Dermis microvascular lymphatic vessel endothelial cell (primary cell): ENCODE data around the gene PIM3. TPM values are rescaled to one million over a fixed set of nuclear protein-coding genes. Genes with fewer than 3 reads are reported as not detected.
A peak's percentile ranks its signal among the peaks of the same experiment; 100 is the strongest.

ENCODE experiments used
- DNase-seq, 2 donors: peaks; one replicate each; pipeline versions ENCODE4 v3.0.0 to v3.0.0-alpha.2; 2010; ENCODE audit warnings: low read depth in 2 of 2
- total RNA-seq: library from RNA; depleted of rRNA; stranded (reverse); fragments of >200 nt; gene quantifications from 2 replicates; pipeline ENCODE4 v1.2.1, GENCODE V29; 2014

PIM3 gene
- total RNA-seq, 1 donor from 2014 or later: 163 TPM

GRCh38 chr22:49955581-49956417 lies 4.8 kb upstream of the PIM3 start:
- DNase-seq: no peak

- no peak for DNase-seq
These were observed 4.2 kb upstream of the PIM3 start for GRCh38 chr22:49956418-49956770.

GRCh38 chr22:49956914-49957825 lies 3.4 kb upstream of the PIM3 start:
- no peak for DNase-seq

- no peak for DNase-seq
These were observed 2.7 kb upstream of the PIM3 start for GRCh38 chr22:49957826-49958365.

- no peak for DNase-seq
These were observed 2.1 kb upstream of the PIM3 start for GRCh38 chr22:49958366-49958921.

- no peak for DNase-seq
These were observed 1.4 kb upstream of the PIM3 start for GRCh38 chr22:49958931-49959781.

GRCh38 chr22:49959782-49960158 lies 802 bp upstream of the PIM3 start:
- no peak for DNase-seq

- peak in 1 of 2 donors; percentile 61 for DNase-seq
These were observed 531 bp downstream of the PIM3 start for GRCh38 chr22:49961005-49961600.

GRCh38 chr22:49961601-49962011 lies 1.0 kb downstream of the PIM3 start:
- DNase-seq: no peak

- DNase-seq: peak; percentile 90 to 96
These were observed 1.6 kb downstream of the PIM3 start for GRCh38 chr22:49962012-49962750.

- DNase-seq: no peak
These were observed 2.4 kb downstream of the PIM3 start for GRCh38 chr22:49962751-49963646.

GRCh38 chr22:49963647-49964026 lies 3.1 kb downstream of the PIM3 start:
- no peak for DNase-seq

GRCh38 chr22:49964136-49965090 lies 3.8 kb downstream of the PIM3 start:
- no peak for DNase-seq

- no peak for DNase-seq
These were observed 4.8 kb downstream of the PIM3 start for GRCh38 chr22:49965091-49966040.

- no peak for DNase-seq
These were observed 5.6 kb downstream of the PIM3 start for GRCh38 chr22:49966041-49966773.
